Rectal smooth muscle tissue (tissue), 1 donor: ENCODE data around the gene AMER3.

Source experiments
- H3K27ac ChIP-seq: one replicate; pipeline ENCODE4 v1.7.0; 2013; ENCODE audit warnings: low read depth, low read length, inconsistent platforms
- H3K27me3 ChIP-seq: one replicate; pipeline ENCODE4 v1.7.0; 2013; ENCODE audit warnings: low read length; ENCODE audit not compliant: control insufficient read depth, insufficient read depth
- H3K36me3 ChIP-seq: one replicate; pipeline ENCODE4 v1.7.0; 2013; ENCODE audit warnings: low read length; ENCODE audit not compliant: control insufficient read depth, insufficient read depth
- H3K4me1 ChIP-seq: one replicate; pipeline ENCODE4 v1.7.0; 2013; ENCODE audit warnings: low read length; ENCODE audit not compliant: control insufficient read depth, insufficient read depth
- H3K4me3 ChIP-seq: one replicate; pipeline ENCODE4 v1.7.0; 2013; ENCODE audit warnings: low read length
- H3K9ac ChIP-seq: one replicate; pipeline ENCODE4 v1.7.0; 2013; ENCODE audit warnings: low read length

AMER3 gene

DNA sequence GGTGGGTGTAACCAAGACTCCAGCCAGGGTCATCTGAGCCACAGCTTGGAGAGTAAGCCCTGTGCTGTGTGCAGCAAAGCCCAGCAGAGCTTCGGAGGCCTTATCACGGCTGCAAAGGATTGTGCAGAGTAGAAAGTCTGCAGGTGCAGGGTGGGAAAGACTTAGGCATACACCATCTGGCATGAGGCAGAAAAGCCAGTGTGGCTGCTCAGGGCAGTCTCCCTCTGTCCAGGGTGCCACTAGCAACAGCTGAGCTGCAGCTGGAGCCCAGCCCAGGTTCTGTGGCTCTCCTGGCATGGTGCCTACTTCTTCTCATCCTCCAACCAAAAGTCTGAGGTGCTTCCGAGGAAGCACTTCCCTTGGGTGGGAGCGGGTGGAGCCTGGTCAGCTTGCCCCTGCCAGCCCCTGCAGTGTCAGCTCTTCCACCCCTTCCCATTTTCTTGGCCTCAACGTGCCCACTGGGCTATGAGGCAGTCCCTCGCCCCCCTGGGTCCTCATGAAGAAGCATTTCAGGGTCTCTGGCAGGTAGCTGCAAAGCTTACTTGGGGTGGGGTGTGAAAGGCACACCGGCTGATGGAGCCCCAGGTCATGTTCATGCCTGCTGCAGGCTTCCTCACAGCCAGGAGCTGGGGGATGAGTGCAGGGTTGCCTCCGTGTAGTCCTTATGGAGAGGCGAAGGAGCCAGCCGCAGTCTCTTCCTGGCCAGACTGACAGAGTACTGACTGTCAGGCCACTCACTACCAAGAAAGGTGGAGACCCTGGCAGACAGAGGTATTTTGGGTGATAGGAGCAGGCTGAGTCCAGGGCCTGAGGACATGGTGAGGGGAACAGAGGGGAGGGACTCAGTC lies 4.8 kb downstream of the AMER3 start:
- H3K27ac ChIP-seq: no peak overlapping the region
- H3K4me3 ChIP-seq: no peak overlapping the region
- H3K4me1 ChIP-seq: no peaks in the 10 kb centered on the region
- peaks cover 10% of the 10 kb centered on the region for H3K27me3 ChIP-seq
- no peaks in the 10 kb centered on the region for H3K36me3 ChIP-seq
- H3K9ac ChIP-seq: no peak overlapping the region

DNA sequence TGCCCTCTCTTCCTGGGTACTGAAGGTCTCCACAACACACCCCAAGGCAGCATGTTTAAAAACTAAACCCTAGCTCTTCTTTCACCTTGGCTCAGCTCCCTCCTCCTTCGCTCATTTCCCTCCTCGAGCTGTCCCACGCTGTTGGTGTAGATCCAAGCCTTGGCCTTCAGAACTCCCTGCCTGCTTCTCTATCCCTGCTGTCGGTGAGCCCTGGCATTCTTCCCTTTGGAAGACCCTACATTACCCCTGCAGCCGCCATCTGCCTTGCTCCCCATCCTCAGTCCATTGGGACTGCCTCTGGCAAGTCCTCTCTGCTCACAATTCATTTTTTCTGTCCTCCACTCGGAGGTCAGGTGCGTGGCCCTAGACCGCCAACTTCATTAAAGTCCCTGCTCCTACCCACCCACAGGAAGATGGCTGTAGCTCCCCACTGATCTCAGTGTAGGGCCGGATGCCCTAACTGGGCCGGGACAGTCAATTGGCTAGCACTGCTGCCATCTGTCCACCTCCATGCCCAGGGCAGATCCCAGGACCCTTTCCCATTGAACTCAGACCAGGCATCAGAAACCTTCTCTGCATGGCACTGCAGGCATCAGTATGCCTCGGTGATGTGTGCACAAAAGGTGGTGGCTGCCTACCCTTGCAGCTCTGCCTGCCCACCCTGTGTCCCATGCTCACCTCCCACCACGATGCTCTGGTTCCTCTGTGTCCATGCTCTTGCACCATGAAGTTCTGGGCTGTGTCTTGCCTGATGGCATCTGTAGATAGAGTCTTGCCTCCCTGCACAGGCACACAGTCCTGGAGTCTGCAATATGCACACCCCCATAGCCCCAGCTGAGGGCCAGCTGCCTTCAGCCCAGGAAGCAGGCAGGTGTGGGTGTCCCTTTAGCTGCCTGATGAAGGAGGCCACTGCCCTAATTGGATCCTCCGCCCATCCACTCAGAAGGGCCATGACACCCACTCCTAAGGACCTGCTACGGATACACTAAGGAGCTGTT lies 5.7 kb downstream of the AMER3 start:
- H3K4me1 ChIP-seq: no peaks in the 10 kb centered on the region
- no peak overlapping the region for H3K4me3 ChIP-seq
- H3K27ac ChIP-seq: no peak overlapping the region
- no peak overlapping the region for H3K9ac ChIP-seq
- H3K36me3 ChIP-seq: no peaks in the 10 kb centered on the region
- H3K27me3 ChIP-seq: peaks cover 8% of the 10 kb centered on the region

DNA sequence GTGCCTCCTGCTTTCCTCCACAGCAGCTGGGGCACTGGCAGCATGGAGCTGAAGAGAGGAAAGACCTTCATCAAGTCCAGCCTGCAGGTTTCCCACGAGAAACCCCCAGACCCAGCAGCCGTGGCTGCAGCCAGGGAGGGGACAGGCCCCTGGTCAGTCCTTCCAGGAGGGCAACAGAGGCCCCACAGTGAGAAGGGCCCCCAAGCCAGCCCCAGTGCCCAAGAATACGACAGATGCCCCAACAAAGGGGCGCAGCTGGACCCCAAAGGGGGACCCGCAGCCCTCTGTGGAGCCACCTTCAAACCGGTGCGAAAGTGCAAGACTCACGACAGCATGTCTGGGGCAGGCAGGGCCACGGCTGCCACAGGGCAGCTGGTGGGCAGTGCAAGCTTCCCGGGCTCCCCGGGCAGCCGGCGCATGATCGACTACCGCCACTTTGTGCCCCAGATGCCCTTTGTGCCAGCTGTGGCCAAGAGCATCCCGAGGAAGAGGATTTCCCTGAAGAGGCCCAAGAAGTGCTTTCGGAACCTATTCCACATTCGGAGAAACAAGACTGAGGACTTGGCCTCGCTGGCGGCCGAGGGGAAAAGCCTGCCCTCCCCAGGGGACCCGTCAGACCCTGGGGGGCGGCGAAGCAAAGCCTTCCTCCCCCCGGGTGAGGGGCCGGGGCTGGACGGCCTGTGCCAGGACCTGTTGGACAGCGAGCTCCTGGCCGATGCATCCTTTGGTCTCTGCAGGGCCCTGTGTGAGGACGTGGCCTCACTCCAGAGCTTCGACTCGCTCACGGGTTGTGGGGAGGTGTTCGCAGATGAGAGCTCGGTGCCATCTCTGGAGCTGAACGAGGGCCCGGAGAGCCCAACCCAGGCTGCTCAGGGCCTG lies 6.9 kb downstream of the AMER3 start:
- Histone ChIP-seq H3K4me1 (no peaks in the 10 kb centered on the region), H3K27me3 (no peaks in the 10 kb centered on the region), H3K9ac (no peak overlapping the region), H3K27ac (no peak overlapping the region), H3K4me3 (no peak overlapping the region), H3K36me3 (no peaks in the 10 kb centered on the region)

DNA sequence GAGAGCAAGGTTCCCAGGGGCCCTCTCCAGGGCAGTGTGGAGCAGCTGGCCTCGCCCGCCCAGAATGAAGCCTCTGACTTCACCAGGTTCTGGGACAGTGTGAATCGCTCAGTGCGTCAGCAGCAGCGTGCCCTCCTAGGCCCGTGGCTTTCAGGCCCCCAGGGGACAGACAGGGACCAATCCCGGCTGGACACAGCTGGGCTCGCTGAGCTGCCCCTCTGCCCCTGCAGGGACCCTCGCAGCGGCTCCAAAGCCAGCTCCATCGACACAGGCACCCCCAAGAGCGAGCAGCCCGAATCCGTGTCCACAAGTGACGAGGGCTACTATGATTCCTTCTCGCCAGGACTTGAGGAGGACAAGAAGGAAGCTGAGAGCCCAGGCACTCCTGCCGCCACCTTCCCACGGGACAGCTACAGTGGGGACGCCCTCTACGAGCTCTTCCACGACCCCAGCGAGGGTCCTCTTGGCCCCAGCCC lies 7.6 kb downstream of the AMER3 start:
- H3K27ac ChIP-seq: no peak overlapping the region
- H3K4me1 ChIP-seq: no peaks in the 10 kb centered on the region
- no peaks in the 10 kb centered on the region for H3K27me3 ChIP-seq
- no peaks in the 10 kb centered on the region for H3K36me3 ChIP-seq
- no peak overlapping the region for H3K4me3 ChIP-seq
- no peak overlapping the region for H3K9ac ChIP-seq

DNA sequence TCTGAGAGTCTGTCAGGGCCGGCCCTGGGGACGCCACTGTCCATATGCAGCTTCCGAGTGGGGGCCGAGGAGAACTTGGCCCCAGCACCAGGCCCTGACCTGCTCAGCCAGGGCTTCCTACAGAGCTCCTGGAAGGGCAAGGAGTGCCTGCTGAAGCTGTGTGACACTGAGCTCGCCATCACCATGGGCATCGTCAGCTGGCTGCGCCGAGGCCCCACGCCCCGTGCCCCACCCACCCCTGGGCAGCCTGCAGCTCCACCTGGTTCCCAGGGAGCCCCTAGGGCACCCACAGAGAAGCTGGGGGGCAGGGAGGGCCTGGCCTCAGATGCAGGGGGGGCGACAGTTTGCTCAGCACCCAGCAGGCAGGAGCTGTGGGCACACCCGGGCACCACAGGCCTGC lies 8.1 kb downstream of the AMER3 start:
- no peaks in the 10 kb centered on the region for H3K27me3 ChIP-seq

DNA sequence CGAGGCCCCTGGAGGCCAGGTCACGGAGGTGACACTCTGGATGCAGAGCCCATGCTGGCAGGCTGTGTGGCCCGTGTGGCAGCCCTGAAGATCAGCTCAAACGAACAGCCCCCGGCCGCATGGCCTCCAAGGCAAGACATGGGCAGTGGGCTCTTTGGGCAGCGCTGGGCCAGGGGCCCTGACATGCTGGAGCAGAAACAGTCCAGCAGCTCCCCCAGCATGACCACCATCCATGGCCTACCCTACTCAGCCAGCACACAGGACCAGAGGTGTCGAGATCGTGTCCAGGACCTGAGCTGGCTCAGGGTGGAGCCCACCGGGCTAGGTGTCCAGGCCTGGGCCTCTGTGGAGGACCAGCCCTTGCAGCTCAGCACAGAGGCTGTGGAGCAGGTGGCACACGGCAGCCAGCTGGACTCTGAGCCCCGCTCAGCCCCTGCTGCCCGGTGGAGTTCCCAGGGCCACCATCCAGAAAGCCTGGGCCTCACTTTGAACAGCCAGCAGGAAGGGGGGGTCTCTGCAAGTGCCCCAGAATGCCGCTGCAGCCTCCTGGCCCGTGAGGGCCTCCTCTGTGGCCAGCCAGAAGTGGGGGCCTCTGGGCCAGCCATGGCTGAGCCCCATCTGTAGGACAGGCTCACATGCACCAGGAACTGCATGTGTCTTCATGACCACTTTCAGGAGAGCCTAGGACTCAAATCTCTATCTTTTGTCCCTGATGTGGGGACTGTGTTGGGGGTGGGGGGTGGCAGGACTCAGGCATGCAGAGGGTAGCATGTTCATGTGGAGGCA lies 8.9 kb downstream of the AMER3 start:
- Histone ChIP-seq H3K27me3 (no peaks in the 10 kb centered on the region), H3K36me3 (no peaks in the 10 kb centered on the region), H3K4me1 (no peaks in the 10 kb centered on the region), H3K9ac (no peak overlapping the region), H3K27ac (no peak overlapping the region), H3K4me3 (no peak overlapping the region)

More for the DNA sequence above, 8.1 kb downstream of the AMER3 start:
- no peaks in the 10 kb centered on the region for H3K36me3 ChIP-seq
- no peaks in the 10 kb centered on the region for H3K4me1 ChIP-seq
- H3K9ac ChIP-seq: no peak overlapping the region
- no peak overlapping the region for H3K4me3 ChIP-seq
- no peak overlapping the region for H3K27ac ChIP-seq

DNA sequence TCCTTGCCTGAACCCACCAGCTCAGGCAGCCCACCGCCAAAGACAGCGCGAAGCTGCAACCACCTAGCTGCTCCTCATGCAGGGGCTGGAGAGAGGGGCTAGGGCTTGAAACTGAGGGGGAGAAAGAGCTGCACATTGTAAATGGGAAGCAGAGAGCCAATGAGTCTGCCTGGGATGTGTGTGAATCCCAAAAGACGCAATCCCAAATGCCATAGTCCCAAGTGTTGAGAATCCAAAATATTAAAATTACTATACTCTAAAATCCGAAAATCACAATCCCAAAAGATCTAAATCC lies 9.4 kb downstream of the AMER3 start:
- H3K27ac ChIP-seq: no peak overlapping the region
- H3K4me3 ChIP-seq: no peak overlapping the region
- H3K36me3 ChIP-seq: no peaks in the 10 kb centered on the region
- H3K27me3 ChIP-seq: no peaks in the 10 kb centered on the region
- no peak overlapping the region for H3K9ac ChIP-seq
- no peaks in the 10 kb centered on the region for H3K4me1 ChIP-seq

DNA sequence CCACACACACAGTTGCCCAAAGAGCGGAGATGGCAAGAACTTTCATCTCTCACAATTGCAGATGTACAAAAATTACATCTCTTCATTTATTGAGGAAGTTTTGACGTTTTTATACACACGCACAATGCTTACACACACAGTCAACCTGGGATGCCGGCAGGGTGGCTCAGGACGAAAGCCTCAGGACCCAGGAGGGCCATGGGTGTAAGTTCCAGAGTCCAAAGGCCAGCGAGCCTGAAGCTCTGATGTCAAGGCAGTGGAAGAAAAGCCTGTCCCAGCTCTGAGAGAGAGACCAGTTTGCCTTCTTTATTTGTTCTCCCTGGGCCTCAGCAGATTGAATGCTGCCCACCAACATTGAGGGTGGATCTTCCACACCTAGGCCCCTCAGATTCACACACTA lies 10.1 kb downstream of the AMER3 start:
- no peaks in the 10 kb centered on the region for H3K4me1 ChIP-seq

DNA sequence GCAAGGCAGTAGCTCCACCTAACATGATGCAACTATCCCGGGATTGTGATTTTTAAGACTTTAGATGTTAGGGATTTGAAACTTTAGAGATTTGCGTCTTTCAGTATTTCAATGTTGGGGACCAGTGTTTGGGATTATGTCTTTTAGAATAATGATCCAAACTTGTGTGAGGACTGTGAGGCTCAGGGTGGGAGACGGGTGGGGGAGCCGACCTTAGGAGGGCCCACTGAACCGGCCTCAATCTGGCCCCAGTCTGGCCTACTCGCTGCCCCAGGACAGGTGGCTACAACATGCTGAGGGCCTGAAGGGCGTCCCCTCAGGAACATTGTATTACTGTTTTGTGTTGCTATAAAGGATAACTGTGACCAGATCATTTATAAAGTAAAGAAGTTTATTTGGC lies 10.7 kb downstream of the AMER3 start:
- no peaks in the 10 kb centered on the region for H3K36me3 ChIP-seq
- H3K9ac ChIP-seq: no peak overlapping the region
- H3K27me3 ChIP-seq: no peaks in the 10 kb centered on the region
- no peak overlapping the region for H3K27ac ChIP-seq
- H3K4me1 ChIP-seq: no peaks in the 10 kb centered on the region
- H3K4me3 ChIP-seq: no peak overlapping the region

More for the DNA sequence above, 10.1 kb downstream of the AMER3 start:
- H3K27ac ChIP-seq: no peak overlapping the region
- no peaks in the 10 kb centered on the region for H3K27me3 ChIP-seq
- H3K4me3 ChIP-seq: no peak overlapping the region
- no peaks in the 10 kb centered on the region for H3K36me3 ChIP-seq
- H3K9ac ChIP-seq: no peak overlapping the region

DNA sequence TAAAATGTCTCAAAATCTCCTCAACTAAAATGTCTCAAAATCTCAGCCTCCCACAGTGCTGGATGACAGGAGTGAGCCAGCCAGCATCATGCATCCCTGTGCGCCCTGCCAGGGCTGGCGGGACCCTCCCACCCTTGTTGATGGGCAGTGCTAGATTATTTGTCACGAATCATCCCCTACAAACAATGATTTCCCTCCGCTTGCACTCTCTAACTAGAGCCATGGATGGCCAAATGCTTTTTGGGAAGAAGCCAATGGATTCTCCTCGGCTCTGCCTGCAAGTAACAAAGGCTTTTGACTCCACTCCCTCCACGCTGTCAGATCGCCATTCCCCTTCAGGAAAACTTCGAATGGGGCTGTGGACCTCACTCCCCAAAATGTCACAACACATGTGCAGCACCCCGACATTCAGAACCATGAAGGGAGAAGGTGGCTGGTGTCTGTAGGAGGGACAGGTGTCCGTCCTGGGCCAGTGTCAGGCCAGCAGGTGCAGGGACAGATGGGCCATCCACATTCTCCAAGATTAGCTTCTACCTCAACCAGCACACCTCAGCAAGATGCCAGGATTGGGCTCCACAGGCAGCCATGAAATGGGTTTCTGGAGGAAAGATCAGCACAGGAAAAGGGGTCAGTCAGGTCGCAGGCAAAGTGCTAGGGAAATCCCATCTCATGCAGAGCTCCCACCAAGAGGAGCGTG lies 11.5 kb downstream of the AMER3 start:
- Histone ChIP-seq H3K27me3 (no peaks in the 10 kb centered on the region), H3K27ac (no peak overlapping the region), H3K36me3 (no peaks in the 10 kb centered on the region), H3K4me1 (no peaks in the 10 kb centered on the region), H3K9ac (no peak overlapping the region), H3K4me3 (no peak overlapping the region)

DNA sequence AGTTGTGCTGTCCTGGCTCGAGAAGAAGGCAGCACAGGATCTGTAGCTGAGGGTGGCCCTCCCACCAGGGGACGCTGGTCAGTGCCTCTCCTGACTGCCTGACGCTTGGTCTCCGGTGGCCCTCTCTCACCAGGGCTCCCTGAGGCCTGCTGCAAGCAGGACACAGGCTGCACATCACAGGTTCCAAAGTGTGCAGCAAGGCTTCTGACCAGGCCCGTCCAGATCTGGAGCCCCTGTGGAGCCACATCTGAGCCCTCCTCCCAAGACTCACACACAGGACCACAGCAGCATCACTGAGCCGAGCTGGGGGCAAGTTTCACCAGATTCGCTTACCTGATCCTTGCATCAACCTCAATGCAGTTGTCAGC lies 12.1 kb downstream of the AMER3 start:
- H3K27me3 ChIP-seq: no peaks in the 10 kb centered on the region

More for the DNA sequence above, 12.1 kb downstream of the AMER3 start:
- no peak overlapping the region for H3K27ac ChIP-seq
- no peak overlapping the region for H3K4me3 ChIP-seq
- H3K4me1 ChIP-seq: no peaks in the 10 kb centered on the region
- H3K36me3 ChIP-seq: no peaks in the 10 kb centered on the region
- no peak overlapping the region for H3K9ac ChIP-seq
